NK-92 treated with Interleukin-12 subunit alpha and Interleukin-12 subunit beta, amount 100 ng/mL, for 24 hours (cell line): ENCODE results near the gene ASAP2.

ENCODE experiments used
- DNase-seq: peaks from one replicate; lab custom pipeline; 2025; lab: John Stamatoyannopoulos, UW

The ASAP2 gene

DNA sequence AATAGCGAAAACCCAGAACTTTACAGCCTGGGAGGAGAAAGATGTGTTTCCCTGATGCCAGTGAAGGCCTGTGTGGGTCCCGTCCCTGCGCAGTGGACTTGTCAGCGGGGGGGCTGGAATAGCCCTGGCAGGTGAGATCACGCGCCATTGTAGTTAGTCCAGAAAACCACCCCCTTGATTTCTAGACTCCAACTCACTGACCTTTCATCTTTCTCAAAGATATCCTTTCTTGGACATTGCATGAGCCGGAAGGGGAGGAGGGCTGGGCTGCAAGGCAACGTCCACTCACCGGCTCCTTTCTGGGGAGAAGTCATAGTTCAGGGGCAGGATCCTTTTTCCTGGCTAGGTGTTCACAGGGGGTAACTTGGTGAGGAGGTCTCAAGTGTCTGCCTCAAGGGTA lies 22.3 kb upstream of the ASAP2 start:
- DNase-seq: no peak

DNA sequence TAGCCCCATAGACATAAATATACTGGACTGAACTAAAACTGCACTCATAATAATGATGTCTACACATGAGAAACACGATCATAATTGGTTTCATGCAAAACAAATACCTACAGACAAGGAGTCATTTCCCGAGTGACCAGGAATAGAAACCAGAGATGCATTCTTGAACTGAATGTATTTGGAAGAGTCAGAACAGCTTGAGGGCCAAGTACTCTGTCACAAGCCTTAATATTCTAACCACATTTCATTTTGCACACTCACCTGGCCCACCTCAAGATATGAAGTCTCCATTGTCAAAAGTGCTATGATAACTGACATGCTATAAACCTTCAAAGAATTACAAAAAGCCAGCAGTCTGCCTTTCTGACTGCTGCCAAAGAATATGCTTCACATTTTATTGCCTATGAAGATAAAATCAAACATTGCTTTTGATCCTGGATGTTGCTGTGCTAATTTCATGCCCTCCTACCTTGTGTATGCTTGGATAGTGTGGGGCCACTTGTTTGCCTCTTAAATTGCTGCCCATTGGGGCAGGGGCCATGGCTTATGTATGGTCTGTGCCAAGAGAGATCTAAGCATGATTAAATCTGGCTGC lies 18.9 kb upstream of the ASAP2 start:
- no peak for DNase-seq

DNA sequence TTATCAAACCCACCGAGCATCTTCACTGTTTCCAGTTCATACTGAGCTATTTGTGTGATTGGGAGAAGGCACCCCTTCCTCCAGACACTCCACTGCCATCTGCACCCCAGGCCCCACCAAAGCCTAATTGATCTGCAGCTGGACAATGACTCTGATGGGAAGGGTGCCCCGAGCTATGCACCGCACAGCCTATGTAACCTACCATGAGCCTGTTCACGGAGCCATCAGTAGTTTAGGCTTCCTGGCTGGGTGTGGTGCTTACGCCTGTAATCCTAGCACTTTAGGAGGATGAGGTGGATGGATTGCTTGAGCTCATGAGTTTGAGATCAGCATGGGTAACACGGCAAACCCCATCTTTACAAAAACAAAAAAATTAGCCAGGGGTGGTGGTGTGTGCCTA lies 17.8 kb upstream of the ASAP2 start:
- no peak for DNase-seq

DNA sequence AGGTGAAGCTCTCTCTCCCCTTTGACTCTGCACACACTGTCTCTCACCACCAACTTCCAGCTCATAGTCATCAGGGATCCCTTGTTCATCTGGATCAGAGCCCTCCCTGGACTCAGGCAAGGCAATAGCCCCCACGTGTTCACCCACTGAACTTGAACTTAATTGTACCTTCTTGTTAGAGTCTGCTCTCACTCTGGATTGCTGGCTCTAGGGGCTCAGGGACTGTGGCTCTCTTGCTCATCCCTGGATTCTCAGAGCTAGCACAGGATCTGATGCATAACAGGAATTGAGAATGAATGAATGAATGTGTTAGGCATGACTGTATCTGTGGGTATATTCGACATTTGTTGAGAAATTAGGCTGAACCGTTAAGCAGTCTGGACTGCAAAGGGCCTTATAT lies 16.7 kb upstream of the ASAP2 start:
- DNase-seq: no peak

DNA sequence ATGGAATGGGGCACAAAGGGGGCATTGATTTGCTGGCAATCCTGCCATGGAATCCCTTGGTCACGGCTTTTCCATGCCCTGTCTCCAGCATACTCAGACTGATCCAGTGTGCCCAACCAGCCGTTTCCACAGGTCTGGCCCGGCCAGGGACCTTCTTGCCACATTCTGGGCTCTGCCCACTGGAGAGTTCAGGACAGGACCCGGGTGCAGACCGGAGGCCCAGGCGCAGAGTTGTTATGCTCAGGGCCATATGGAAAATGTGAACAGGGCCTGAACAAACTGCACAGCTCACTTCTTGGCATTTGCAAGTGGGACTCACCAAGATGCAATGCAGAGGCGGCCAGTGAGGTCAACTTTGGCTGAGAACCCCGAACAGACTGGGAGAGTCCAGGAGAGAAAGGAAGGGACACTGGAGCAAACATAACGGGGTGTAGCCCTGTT lies 15.6 kb upstream of the ASAP2 start:
- no peak for DNase-seq

DNA sequence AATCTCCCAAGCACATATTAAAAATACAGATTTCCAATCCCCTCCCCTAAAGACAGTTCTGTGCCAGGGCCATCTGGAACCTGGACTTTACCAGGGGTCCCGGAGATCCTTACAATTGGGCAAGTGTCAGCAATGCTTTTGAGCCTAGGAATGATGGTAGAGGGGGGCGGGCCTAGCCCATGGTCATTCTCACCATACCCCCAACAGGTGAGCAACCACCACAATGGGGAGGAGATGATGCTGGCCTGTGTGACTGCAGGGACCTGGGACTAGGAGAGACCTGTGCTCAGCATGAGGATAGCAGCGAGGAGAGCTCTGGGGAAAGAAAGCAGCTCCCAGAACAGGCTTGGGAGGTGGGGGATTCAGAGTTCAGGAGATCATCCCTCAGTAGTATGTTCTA lies 13.9 kb upstream of the ASAP2 start:
- no peak for DNase-seq

DNA sequence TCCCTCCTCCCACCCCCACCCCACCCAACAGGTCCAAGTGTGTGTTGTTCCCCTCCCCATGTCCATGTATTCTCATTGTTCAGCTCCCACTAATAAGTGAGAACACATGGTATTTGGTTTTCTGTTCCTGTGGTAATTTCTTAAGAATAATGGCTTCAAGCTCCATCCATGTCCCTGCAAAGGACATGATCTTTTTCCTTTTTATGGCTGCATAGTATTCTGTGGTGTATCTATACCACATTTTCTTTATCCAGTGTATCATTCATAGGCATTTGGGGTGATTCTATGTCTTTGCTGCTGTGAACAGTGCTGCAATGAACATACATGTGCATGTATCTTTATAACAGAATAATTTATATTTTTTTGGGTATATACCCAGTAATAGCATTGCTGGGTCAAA lies 12.3 kb upstream of the ASAP2 start:
- DNase-seq: no peak

DNA sequence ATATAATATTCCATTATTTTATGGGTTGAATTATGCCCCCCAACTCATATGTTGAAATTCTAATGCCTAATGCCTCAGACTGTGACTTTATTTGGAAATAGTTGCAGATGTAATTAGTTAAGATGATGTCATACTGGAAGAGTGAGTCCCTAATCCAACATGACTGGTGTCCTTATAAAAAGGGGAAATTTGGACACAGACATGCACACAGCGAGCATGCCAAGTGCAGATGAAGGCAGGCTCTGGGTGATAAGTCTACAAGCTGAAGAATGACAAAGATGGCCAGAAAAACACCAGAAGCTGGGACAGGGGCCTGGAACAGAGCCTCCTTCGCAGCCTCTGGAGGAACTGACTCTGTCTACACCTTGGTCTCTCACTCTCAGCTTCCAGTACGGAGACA lies 10.0 kb upstream of the ASAP2 start:
- no peak for DNase-seq

DNA sequence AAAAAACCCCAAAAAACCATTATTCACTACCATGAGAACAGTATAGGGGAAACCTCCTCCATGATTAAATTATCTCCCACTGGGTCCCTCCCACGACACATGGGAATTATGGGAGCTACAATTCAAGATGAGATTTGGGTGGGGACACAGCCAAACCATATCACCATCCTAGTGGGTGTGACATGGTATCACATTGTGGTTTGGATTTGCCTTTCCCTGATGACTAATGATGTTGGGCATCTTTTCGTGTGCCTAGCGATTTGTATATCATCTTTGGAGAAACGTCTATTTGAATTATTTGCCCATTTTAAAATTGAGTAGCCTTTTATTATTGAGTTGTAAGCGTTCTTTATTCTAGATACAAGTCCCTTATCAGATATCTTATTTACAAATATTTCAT lies 8.7 kb upstream of the ASAP2 start:
- no peak for DNase-seq

DNA sequence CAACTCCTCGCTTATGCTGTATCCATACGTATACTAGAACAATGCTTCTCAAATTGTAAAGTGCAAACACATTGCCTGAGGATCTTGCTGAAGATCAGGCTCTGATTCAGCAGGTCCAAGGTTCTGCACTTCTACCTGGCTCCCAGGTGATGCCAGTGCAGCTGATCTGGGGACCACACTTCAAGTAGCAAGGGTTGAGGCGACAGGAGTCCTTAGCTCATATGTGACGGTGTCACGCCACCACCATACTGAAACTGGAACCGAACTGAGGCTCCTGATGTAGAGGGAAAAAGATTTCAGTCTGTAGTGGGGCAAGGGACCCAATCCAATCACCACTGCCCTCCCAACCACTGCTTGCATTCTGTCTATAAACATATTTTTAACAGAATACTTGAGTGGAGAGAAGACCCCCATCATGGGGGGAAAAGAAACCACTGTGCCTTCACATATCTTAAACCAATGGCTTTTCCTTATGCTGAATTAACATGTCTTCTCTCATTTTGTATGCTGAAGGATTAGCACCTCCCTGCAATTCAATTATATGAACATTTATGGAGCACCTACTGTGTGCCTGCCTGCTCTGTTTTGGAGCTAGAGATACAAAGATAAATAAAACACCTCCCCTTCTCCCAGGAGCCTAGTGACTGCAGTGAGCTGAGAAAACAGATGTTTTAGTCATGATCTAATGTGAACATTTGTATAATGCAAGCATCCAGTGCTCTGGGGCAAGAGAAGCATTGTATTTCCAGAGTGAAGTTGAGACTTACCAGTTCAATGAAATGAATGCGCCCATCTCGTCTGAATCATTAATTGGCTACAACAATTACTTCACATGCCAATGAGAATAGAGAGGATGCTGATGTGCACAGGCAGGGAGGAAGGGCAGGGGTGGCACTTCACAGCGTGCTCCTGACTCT lies 6.6 kb upstream of the ASAP2 start:
- no peak for DNase-seq

DNA sequence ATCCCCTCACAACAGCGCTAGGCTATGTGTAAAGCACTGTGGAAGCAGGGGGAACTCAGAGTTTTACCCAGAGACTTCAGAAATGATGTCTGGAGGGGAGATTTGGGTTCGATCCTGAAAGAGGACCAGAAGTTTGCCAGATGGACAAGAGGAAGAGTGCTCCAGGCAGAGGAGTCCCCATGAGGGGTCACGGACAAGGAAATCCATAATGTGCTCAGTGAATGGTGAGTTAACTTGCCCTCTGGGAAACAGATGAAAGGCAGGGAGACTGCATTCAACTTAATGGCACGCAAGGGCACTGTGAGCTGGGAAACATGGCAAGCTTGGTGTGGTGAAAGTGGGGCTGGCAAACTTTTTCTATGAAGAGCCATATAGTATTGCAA lies 6.0 kb upstream of the ASAP2 start:
- DNase-seq: no peak

DNA sequence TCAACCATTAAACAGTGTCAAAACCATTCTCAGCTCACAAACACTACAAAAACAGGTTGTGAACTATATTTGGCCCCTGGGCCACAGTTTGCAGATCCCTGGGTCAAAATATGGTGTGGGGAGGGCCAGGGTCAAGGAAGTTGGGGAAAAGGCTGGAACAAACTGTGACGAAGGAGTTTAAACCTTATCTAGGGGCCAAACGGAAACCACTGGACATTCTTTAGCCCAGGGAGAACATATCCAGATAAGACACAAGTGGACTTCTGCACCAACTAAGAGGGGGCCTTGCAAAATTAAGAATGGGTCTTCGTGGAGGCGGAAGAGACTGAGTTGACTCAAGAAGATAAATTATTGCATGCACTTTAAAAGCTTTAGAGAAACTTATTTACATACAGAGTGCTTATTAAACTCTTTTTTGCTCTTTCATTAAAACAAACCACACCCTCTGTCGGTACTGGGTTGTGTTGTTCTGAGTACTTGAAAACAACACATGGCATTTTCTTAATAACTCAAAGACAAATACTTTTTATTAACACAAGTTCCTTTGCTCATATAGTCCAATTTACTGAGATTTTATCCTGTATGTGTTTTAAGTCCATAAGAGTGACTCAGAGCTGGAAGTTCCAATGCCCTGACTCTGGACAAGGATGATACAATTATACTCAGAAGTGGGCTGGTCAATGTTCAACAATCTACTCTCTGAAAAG lies 5.3 kb upstream of the ASAP2 start:
- no peak for DNase-seq

DNA sequence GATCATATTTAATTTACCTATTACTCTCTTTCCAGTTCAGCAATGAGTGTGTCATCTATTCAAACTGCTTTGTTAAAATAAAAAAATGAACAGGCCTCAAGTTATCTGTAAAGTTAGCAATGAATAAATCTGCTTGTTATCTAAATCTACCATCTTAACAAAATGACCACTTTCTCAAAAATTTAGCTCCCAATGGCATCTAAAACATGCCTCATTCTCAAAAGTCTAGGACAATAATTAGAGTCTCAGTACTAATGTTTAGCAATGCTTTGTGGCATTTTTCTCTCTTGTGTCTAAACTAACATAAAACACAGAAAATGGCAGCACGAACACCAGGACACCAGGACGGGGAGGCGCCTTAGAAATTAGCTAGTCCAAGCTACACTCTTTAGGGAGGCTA lies 3.6 kb upstream of the ASAP2 start:
- DNase-seq: no peak

DNA sequence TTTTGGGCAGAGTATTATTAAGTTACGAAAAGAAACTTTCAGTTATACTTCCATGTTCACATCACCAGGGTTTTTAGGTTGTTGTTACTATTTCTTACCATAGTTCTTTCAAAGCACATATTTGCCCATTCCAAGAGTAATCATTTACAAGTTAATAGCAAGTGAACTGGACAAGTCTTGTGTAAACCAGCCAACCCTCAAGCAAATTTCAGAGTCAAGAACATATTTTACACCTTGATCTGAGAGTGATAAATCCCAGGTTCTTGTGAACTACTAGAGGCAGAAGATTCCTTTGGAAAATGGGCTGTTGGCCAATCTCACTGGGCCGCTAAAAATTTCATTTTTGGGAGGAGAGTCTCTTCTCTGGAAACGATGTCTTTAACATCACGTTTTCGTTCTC lies 2.7 kb upstream of the ASAP2 start:
- DNase-seq: no peak

DNA sequence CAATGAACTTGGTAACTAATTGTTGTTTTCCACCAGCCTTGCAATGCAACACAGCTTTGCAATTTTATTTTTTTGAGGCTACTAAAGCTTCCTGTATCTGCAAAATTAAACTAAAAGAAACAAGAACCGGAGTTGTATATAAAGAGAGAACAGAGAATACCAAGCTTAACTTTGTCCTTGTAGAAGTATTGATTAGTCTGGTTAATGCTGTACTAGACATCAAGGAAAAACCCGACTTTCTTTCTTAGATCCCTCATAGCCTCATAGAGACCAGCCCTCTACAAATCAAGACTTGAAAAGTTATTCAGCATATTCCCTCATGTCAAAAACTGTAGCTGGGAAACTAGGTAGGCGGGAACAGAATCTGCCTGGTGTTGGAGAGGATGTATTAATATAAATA lies 1.7 kb upstream of the ASAP2 start:
- no peak for DNase-seq

DNA sequence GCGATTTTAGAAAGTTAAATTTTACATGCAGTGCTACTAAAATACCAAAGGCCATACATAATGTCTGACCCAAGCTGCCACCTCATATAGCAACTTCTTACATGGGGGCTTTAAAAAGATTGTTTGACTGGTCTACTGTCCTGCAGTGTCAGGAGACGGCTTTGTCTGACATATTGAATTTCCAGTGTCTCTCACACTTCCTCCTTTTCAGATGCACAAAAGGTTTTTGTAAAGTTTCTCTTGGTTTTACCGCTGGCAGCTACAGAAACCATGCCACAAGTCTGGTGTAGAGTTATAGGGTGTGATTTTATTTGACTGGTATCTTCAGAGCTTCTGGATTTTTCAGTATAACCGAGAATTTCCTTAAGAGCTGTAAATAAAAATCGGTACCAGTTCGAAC lies 1.1 kb upstream of the ASAP2 start:
- no peak for DNase-seq

DNA sequence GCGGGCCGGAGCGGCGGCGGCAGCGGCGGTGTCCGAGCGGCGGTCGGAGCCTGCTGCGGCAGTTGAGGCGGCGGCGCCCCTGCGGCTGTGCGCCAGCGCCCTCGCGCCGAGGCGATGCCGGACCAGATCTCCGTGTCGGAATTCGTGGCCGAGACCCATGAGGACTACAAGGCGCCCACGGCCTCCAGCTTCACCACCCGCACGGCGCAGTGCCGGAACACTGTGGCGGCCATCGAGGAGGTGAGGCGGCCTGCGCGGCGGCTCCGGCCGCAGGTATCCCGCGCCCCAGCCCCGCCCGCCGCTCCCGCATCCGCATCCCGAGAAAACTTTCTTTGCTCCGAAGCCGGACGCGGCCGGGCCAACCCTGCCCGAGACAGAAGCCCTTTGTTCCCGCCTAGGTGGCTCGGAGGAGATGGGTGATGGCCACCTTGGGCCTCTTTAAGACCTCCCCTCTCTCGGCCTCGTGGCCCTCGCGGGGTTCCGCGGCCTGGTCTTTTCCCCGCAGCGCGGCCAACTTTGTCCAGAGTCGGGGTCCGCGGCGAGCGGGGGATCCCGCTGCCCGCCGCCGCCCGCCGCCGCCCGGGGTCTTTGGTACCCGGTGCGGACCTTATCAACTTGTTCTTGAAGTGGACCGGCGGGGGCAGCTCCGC lies 504 bp downstream of the ASAP2 start:
- DNase-seq: no peak

DNA sequence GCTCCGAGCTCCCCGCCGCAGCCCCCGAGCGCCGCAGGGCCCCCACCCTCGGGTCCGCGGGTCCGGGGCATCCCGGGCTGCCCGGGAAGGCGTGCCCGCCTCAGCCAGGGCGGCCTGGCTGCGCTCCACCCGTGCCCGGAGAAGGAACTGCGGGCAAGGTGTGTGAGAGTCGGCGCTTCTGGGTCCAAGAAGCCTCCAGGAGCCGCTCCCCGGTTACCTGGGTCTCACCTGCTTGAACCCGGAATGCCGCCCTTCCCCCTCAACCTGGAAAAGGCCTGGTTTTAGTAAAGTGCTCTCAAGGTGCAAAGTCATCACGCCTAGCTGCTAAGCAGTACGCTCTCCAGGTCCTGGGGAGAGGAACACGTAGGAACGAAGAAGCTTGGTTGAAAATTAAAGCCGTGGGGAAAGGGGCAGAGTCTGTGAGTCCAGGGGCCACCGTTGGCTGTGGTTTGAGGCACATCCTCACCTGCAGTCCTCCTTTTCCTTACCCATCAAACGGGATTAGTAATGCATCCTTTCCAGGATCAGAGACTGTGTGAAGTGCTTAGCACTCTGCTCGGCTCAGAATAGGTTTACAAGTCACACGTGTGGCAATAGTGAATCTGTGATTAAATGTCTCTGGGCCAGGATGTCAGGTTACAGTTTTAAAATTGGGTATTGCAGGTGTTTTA lies 1.2 kb downstream of the ASAP2 start:
- no peak for DNase-seq

DNA sequence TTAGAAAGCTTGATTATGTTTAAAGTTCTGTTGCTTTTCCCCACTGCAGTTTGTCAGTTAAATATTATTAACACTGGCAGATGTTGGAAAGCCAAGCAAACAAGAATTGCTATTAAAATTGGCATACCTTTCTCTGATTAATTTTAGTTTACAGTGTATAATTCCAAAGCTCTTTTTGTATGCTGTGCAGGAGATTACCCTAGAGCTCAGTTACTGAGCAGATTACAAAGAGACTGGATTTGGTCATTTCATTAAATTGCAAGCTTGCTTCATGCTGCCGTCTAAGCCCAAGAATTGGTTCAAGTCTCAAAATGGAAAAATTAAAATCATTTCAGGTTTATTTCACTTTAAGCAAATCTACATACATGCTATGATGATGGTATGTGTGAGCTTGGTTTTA lies 2.3 kb downstream of the ASAP2 start:
- DNase-seq: no peak

DNA sequence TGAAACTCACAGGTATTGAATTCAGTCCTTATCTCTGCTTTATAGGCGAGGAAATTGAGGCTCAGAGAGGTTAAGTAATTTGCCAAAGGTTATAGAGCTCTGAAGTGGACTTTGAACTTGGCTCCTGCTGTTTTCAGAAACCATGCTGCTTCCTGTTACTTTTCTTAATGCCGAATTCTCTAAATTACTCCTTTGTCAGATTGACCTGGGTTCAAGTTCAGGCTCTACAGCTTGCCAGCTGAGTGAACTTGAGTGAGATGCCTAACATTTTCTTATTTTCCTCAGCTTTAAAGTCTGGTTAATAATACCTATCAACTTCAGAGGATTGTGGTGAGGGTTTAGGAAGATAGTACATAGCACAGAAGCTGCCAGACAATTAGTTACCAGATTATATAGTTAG lies 3.4 kb downstream of the ASAP2 start:
- DNase-seq: no peak

DNA sequence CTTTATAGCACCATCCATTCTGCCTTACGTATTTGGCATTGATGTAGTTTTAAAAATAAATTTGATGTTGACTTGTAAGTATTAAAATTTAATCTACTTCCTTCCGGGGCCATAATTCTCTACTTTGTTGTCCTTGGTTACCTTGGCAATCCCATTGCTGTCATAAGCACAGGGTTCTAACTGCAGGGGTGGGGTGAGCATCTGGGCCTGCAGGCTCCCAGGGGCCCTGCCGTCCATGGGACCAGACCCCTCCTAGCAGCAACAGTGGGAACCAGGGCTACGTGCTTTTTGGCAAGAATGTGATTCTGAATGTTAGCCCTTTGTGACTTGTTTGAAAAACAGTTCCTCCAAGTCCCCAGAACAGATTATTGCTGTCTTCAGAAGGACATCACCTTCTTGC lies 4.9 kb downstream of the ASAP2 start:
- no peak for DNase-seq

DNA sequence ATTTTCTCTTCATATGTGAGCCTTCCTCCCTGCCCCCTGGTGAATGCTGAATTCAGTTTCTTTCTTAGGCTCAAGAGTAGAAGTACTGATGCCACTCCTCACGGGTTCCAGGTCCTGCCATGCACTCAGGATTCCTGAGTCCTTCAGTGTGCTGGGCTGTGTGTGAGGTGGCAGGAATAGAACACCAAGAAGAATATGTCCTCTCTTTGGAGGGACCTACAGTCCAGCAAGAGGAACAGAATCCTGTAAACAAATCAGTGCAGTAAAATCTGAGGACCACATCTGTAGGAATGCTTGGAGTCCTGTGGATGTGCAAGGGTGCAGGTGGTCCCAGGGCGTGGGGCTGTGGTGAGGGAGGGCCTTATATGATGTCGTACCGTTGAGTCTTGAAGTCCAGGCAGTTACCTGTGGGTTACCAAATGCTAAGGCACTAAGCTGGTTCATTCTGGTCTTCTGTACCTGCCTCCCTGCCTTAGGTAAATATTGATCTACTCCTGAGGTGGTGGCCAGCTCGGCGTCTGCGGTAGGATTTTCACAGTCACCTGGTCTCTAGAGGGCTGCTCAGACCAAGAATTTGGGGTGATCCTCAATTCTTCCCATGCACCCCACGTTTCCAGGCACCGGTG lies 5.5 kb downstream of the ASAP2 start:
- DNase-seq: no peak
